Endothelial cell of umbilical vein (primary cell): ENCODE data around the gene SKA1.

Experiments used
- CTCF ChIP-seq, 2 donors: IDR thresholded peaks; 1 replicate in 1 of 2; 2 replicates in 1 of 2; pipeline ENCODE4 v1.5.1; 2011; ENCODE audit warnings: low read length in 2 of 2, mild to moderate bottlenecking in 2 of 2, moderate library complexity in 2 of 2, control low read depth in 1 of 2, inconsistent platforms in 1 of 2, low read depth in 1 of 2; ENCODE audit not compliant: insufficient read depth in 1 of 2; ENCODE audit errors: extremely low read depth in 1 of 2
- EZH2 ChIP-seq: IDR thresholded peaks from 2 replicates; pipeline ENCODE4 v1.6.1; 2012; ENCODE audit warnings: borderline replicate concordance, low read depth, mild to moderate bottlenecking, moderate library complexity, low read length, inconsistent platforms; ENCODE audit not compliant: severe bottlenecking
- GATA2 ChIP-seq: IDR thresholded peaks from 2 replicates; pipeline ENCODE4 v1.7.0; 2011; ENCODE audit warnings: low read depth, mild to moderate bottlenecking, moderate library complexity, mixed read lengths, low read length; ENCODE audit not compliant: insufficient read length, insufficient read depth
- MYC ChIP-seq: IDR thresholded peaks from one replicate; pipeline ENCODE4 v1.6.1; 2011; ENCODE audit warnings: mild to moderate bottlenecking, low read depth, low read length
- POLR2AphosphoS5 ChIP-seq: IDR thresholded peaks from 2 replicates; pipeline ENCODE4 v1.6.1; 2012; ENCODE audit warnings: low read depth, mild to moderate bottlenecking, control low read depth, low read length, moderate library complexity; ENCODE audit not compliant: insufficient read depth

- TF ChIP-seq CTCF (IDR thresholded peaks at IDR 0.05; ENCODE audit: extremely low read depth in 1 of 2, insufficient read depth in 1 of 2, low read depth in 1 of 2, low read length in 2 of 2): no peak
- TF ChIP-seq MYC: no peak
- TF ChIP-seq EZH2: no peak
- no peak for TF ChIP-seq GATA2
- no peak for TF ChIP-seq POLR2AphosphoS5
Observed at GRCh38 chr18:50441016-50441415, 66.2 kb downstream of the SKA1 start.
